B cell (primary cell): ENCODE measurements around the gene SAMD3. TPM values are rescaled to one million over a fixed set of nuclear protein-coding genes. Genes with fewer than 3 reads are reported as not detected.
A peak's percentile ranks its signal among the peaks of the same experiment; 100 is the strongest.
"Not testable (repeated sequence)": the region's sequence is repeated elsewhere in the genome, so short reads cannot be mapped to it uniquely, and the experiment has no call there.

Source experiments
- ATAC-seq: fragments of 200-7000 bp; cut with Tn5 transposase; one replicate; pipeline ENCODE4 v1.10.0; 2021; ENCODE audit warnings: low read depth, mild to moderate bottlenecking, moderate number of reproducible peaks, moderate library complexity
- CTCF ChIA-PET: fragments of 350-600 bp; sonication (Branson Sonifier 250); formaldehyde crosslinking; loops from one replicate; lab custom pipeline; 2021; ENCODE audit warnings: antibody characterized with exemption, inconsistent platforms; lab: Charles Lee
- POLR2A ChIA-PET: fragments of 350-600 bp; sonication (Branson Sonifier 250); formaldehyde crosslinking; loops from one replicate; lab custom pipeline; 2021; ENCODE audit warnings: antibody characterized with exemption; lab: Charles Lee
- DNase-seq: peaks from one replicate; pipeline ENCODE4 v3.0.0; 2013
- H2AFZ ChIP-seq: 2 replicates; pipeline ENCODE4 v1.6.1; 2012; ENCODE audit warnings: mild to moderate bottlenecking, low read depth, low read length; ENCODE audit not compliant: insufficient read depth, poor library complexity, severe bottlenecking
- H3K27ac ChIP-seq, 2 donors: 1 replicate in 1 of 2; 2 replicates in 1 of 2; pipeline ENCODE4 v1.5.1; 2012 to 2013; ENCODE audit warnings: low read length in 2 of 2, mild to moderate bottlenecking in 2 of 2, moderate library complexity in 1 of 2
- H3K27me3 ChIP-seq, 4 experiments: fragments of 200-600 bp in 1 of 4; sonication (generic) in 1 of 4; replicated peaks in 1 of 4; 1 replicate in 2 of 4; 2 replicates in 2 of 4; pipeline versions ENCODE4 v1.6.1 to v1.7.0; 2013 to 2016; ENCODE audit warnings: low read length in 3 of 4, mild to moderate bottlenecking in 2 of 4, mixed read lengths in 1 of 4, moderate library complexity in 1 of 4; ENCODE audit not compliant: insufficient read depth in 4 of 4, control insufficient read depth in 3 of 4; ENCODE audit errors: control extremely low read depth in 1 of 4
- H3K36me3 ChIP-seq, 2 experiments: replicated peaks in 1 of 2; 1 replicate in 1 of 2; 2 replicates in 1 of 2; pipeline versions ENCODE4 v1.6.1 to v1.7.1; 2013; ENCODE audit warnings: low read length in 1 of 2; ENCODE audit not compliant: insufficient read depth in 2 of 2, control insufficient read depth in 1 of 2; ENCODE audit errors: control extremely low read depth in 1 of 2, extremely low read depth in 1 of 2
- H3K4me1 ChIP-seq, 2 donors: fragments of 200-600 bp in 1 of 2; sonication (generic) in 1 of 2; 1 replicate in 1 of 2; 2 replicates in 1 of 2; pipeline versions ENCODE4 v1.5.1 to v1.6.1; 2013 to 2017; ENCODE audit warnings: low read length in 2 of 2; ENCODE audit not compliant: control insufficient read depth in 2 of 2, insufficient read depth in 2 of 2
- H3K4me2 ChIP-seq: replicated peaks from 2 replicates; pipeline ENCODE3; 2012; ENCODE audit warnings: mild to moderate bottlenecking, low read depth, low read length; ENCODE audit not compliant: poor library complexity, severe bottlenecking
- H3K4me3 ChIP-seq, 5 experiments: fragments of 200-600 bp in 1 of 5; sonication (generic) in 1 of 5; 1 replicate in 3 of 5; 2 replicates in 2 of 5; pipeline versions ENCODE4 v1.5.1 to v1.7.0; 2011 to 2016; ENCODE audit warnings: low read length in 4 of 5, mild to moderate bottlenecking in 4 of 5, low read depth in 2 of 5, control low read depth in 1 of 5, moderate library complexity in 1 of 5; ENCODE audit not compliant: insufficient read depth in 1 of 5; ENCODE audit errors: control extremely low read depth in 1 of 5, extremely low read depth in 1 of 5
- H3K79me2 ChIP-seq: fragments of 200-600 bp; sonication (generic); one replicate; pipeline ENCODE4 v1.6.0; 2016; ENCODE audit warnings: low read length; ENCODE audit not compliant: control insufficient read depth, insufficient read depth
- H3K9ac ChIP-seq: fragments of 200-600 bp; sonication (generic); 2 replicates; pipeline ENCODE4 v1.6.1; 2017; ENCODE audit warnings: mild to moderate bottlenecking, low read length, moderate library complexity
- H3K9me3 ChIP-seq, 3 donors: one replicate each; pipeline versions ENCODE4 v1.6.1 to v1.7.1; 2013; ENCODE audit warnings: low read length in 2 of 3; ENCODE audit not compliant: control insufficient read depth in 2 of 3, insufficient read depth in 1 of 3; ENCODE audit errors: control extremely low read depth in 1 of 3
- H4K20me1 ChIP-seq: 2 replicates; pipeline ENCODE4 v1.6.0; 2012; ENCODE audit warnings: mild to moderate bottlenecking, low read length; ENCODE audit not compliant: insufficient read depth, control insufficient read depth, poor library complexity, severe bottlenecking
- H3K27ac Mint-ChIP-seq: one replicate; pipeline ENCODE4 v1.8.0; 2021; ENCODE audit warnings: mixed read lengths
- H3K27me3 Mint-ChIP-seq: one replicate; pipeline ENCODE4 v1.8.0; 2021; ENCODE audit warnings: mixed read lengths
- H3K4me1 Mint-ChIP-seq: one replicate; pipeline ENCODE4 v1.8.0; 2021; ENCODE audit warnings: mixed read lengths
- H3K4me3 Mint-ChIP-seq: one replicate; pipeline ENCODE4 v1.8.0; 2021; ENCODE audit warnings: mixed read lengths
- H3K9me3 Mint-ChIP-seq: one replicate; pipeline ENCODE4 v1.8.0; 2022; ENCODE audit warnings: mixed read lengths; ENCODE audit not compliant: insufficient read depth
- CTCF ChIP-seq: fragments of 200-600 bp; IDR thresholded peaks from one replicate; pipeline ENCODE4 v1.8.0; 2022; ENCODE audit warnings: antibody characterized with exemption, mild to moderate bottlenecking
- EZH2 ChIP-seq: IDR thresholded peaks from 2 replicates; pipeline ENCODE4 v1.6.1; 2012; ENCODE audit warnings: borderline replicate concordance, low read depth, mild to moderate bottlenecking, moderate library complexity, low read length; ENCODE audit not compliant: insufficient read depth, poor library complexity, severe bottlenecking
- WGBS: methylation state at CpG from one replicate; pipeline ENCODE4 v1.1.5; 2013; ENCODE audit warnings: missing lambda C conversion rate; ENCODE audit not compliant: insufficient coverage; 5-methylcytosine and 5-hydroxymethylcytosine counted together
- intact Hi-C: fragments of 100-400 bp; cut with micrococcal nuclease; formaldehyde crosslinking; loops from one replicate; pipeline ENCODE4 v1.10.0; 2022
- polyA minus RNA-seq: library from RNA; depleted of rRNA, polyadenylated mRNA; stranded (reverse); fragments of >200 nt; gene quantifications from 2 replicates; pipeline ENCODE4 v1.2.3, GENCODE V29; 2012
- polyA plus RNA-seq: library from polyadenylated mRNA; depleted of rRNA; stranded (reverse); fragments of >200 nt; gene quantifications from 2 replicates; pipeline ENCODE4 v1.2.3, GENCODE V29; 2012
- total RNA-seq, 2 donors: library from RNA; stranded (reverse); fragments of 120-200 nt in 1 of 2; gene quantifications; 1 replicate in 1 of 2; 2 replicates in 1 of 2; pipeline versions ENCODE4 v1.2.3 to v1.2.4, GENCODE V29; 2013 to 2022

SAMD3 gene
- total RNA-seq (0.57 and 2.5 TPM in 2 replicates), polyA plus RNA-seq (3.3 and 3.8 TPM in 2 replicates), polyA minus RNA-seq (2.1 and 5.7 TPM in 2 replicates)
- 4.1 TPM for total RNA-seq (2013)

GRCh38 chr6:130222775-130223174 lies at the start of gene SAMD3:
SAMD3 (minus strand) TSS chr6:130222951; CDS start chr6:130215273, 7,678 bp downstream.
- peak within 1 kb of the TSS; percentile 84 for H3K27ac Mint-ChIP-seq
- Histone ChIP-seq H3K4me1 (peaks cover 15 to 17% of the 10 kb centered on the region in 2 donors), H3K27ac (peak within 1 kb of the TSS; percentile 64 to 70), H3K9me3 (no peaks in the 10 kb centered on the region), H3K27me3 (no peaks in the 10 kb centered on the region), H4K20me1 (no peaks in the 10 kb centered on the region), H3K36me3 (no peaks in the 10 kb centered on the region), H3K4me3 (no peak within 1 kb of the TSS), H3K4me2 (peak within 1 kb of the TSS; percentile 42), H3K9ac (no peak within 1 kb of the TSS), H3K79me2 (no peaks in the 10 kb centered on the region), H2AFZ (peak within 1 kb of the TSS; percentile 57)
- ChIA-PET POLR2A (no interaction called here), CTCF (interaction anchor here (0.9 to 1.3 kb wide), 6 partner anchors 16 to 147 kb away, joined by 3 to 5 read pairs (median 3); no protein-coding TSS in a partner anchor)
- TF ChIP-seq EZH2 (no peak), CTCF (no peak)
- H3K4me1 Mint-ChIP-seq, result peaks cover 16% of the 10 kb centered on the region
- DNase-seq (no peak), ATAC-seq (no peak)
- peak within 1 kb of the TSS; percentile 52 for H3K4me3 Mint-ChIP-seq
- no CpG with 5 or more reads among the region's 2 CpGs for WGBS
- H3K9me3 Mint-ChIP-seq, result no peaks in the 10 kb centered on the region
- intact Hi-C loops, result no loop called here
- H3K27me3 Mint-ChIP-seq, result no peaks in the 10 kb centered on the region

- ATAC-seq, result no peak
- no peaks in the 10 kb centered on the region for H4K20me1 ChIP-seq
- Mint-ChIP-seq H3K27ac (no peak overlapping the region), H3K4me3 (no peak overlapping the region), H3K27me3 (no peaks in the 10 kb centered on the region), H3K4me1 (peaks cover 12% of the 10 kb centered on the region), H3K9me3 (peaks cover 8% of the 10 kb centered on the region)
- H3K9me3 ChIP-seq, result peaks cover 9 to 15% (median 14%) of the 10 kb centered on the region in 3 donors
- H3K9ac ChIP-seq, result no peak overlapping the region
- intact Hi-C loops, result no loop called here
- POLR2A ChIA-PET, result no interaction called here
- WGBS, result 43% methylated on average over 2 of the region's 3 CpGs
- H3K27me3 ChIP-seq, result no peaks in the 10 kb centered on the region
- no peak overlapping the region for H2AFZ ChIP-seq
- H3K4me3 ChIP-seq, result no peak overlapping the region
- CTCF ChIA-PET, result interaction anchor here (1.3 kb wide), 1 partner anchor 12 kb away, joined by 3 read pairs; no protein-coding TSS in a partner anchor
- no peak overlapping the region for H3K27ac ChIP-seq
- no peaks in the 10 kb centered on the region for H3K79me2 ChIP-seq
- no peak for TF ChIP-seq EZH2
- TF ChIP-seq CTCF, result no peak
- no peak overlapping the region for H3K4me2 ChIP-seq
- no peaks in the 10 kb centered on the region for H3K4me1 ChIP-seq
- DNase-seq, result no peak
- no peaks in the 10 kb centered on the region for H3K36me3 ChIP-seq
Observed at GRCh38 chr6:130269969-130270635, 47.4 kb upstream of the SAMD3 start.

GRCh38 chr6:130265553-130265952 lies 42.8 kb upstream of the SAMD3 start:
- WGBS, result no CpG with 5 or more reads among the region's 2 CpGs

More at GRCh38 chr6:130265553-130265952, 42.8 kb upstream of the SAMD3 start:
- POLR2A ChIA-PET, H3K27me3 ChIP-seq, H3K36me3 ChIP-seq, H3K4me2 ChIP-seq, H3K79me2 ChIP-seq, CTCF ChIA-PET, H3K4me3 ChIP-seq, H3K9me3 ChIP-seq, H3K9ac ChIP-seq, H4K20me1 ChIP-seq, ATAC-seq, intact Hi-C loops, H2AFZ ChIP-seq, H3K27me3 Mint-ChIP-seq, H3K27ac Mint-ChIP-seq, H3K27ac ChIP-seq, DNase-seq, H3K4me1 ChIP-seq, H3K4me3 Mint-ChIP-seq, H3K9me3 Mint-ChIP-seq: not testable (repeated sequence)
- peaks cover 35% of the 10 kb centered on the region for H3K4me1 Mint-ChIP-seq
